ENCODE results near the gene RAB3C.

Gene RAB3C

DNA sequence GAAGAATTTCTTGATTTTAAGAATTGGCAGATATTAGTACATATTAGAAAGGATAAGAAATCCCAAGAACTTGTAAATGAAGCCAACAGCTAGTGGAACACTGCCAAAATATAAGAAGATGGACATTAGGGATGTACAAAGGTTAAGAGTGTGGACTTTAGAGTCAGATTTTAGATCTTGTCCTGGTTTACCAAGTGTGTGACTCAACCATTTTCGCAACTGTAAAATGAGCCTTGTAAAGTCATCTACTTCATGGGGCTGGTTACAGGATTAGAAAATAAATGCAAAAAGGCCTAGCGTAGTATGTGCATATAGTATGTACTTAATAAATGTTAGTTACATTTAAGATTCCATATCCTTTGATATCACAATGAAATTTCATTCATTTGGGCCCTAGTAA lies 260.0 kb downstream of the RAB3C start:
- no peak for DNase-seq

DNA sequence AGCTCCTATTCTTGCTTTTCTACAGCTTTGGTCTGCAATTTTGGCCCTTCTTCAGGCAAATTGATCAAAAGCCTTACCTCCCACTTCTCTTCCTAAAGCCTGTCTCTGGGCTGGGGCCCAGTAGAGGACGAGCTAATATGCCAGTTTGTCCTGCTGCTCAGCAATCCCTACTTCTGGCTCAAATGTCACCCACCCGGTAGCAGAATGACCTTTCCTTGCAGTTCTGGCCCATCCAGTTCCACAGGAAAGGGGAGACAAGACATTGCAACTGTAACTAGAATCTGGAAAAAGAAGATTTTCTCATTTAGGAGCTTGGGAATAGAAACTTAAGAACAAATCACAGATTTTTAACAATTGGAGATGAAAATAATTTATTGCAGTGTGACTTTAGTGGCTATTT lies 261.5 kb downstream of the RAB3C start:
- no peak for DNase-seq

DNA sequence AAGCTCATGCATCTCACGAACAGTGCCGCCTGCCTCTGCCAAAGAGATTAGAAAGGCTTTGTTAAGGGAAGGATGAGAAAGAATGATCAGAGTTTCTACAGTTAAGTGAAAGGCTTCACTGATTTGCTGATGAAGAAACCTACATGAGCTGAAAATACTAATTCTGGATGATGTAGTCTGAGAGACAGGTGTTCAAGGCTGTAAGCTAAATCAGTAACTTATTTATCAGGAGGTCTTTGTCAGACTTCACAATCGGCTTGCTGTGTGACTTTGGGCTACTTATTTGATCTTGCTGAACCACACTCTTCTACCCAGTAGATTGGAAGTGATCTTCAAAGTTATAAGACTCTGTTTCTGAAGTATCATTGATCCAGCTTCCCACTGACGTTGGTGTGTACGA lies 264.2 kb downstream of the RAB3C start:
- no peak for DNase-seq

DNA sequence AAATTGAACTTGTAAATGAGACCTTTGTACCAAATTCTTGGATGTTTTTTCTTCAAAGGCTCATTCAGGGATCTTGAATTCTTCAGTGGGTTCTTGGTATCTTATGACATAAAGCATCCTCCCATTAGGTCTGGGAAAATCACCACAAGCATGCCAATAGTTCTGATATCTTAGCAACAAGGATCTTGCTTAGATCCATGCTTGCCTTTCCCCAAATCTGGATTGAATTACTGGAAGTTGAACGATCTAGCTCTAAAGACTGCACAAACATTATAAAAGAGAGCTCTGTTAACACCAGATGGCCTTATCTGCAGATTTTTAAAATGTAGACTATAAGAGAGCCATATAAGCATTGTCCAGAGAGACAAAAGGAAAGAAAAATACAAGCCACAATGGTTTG lies 266.3 kb downstream of the RAB3C start:
- DNase-seq: no peak

DNA sequence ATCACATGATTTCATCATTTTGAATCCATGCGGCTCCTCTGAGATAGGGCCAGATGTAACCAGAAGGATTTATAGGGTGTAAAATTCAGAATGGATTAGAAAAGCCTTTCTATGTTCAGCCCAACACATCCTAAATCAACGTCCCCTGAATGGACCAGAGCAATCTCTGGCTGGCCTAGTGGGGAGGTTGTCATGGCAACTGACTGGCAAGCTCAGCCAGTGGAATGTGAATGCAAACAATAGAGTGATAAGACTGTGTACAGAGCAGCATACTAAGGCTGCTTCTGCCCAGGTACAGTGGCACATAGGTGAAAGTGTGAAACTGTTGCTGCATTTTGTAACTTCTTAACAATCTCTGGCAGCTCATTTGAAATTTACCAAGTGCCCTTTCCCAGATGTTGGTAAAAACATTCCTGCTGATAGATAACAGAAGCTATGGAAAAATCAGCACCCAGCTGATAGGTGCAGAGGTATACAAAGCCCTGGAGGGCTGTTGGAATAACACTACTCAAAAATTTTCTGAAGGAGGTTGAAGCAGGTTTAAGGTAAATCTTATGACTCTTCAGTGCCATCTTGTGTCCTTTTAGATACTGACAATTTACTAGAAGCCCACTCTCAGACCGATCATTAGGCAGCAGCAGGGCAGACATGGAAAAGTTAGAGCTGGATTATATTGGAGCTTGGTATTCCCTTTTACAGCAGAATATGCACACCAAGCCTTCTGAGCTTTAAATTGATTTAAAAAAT lies 267.2 kb downstream of the RAB3C start:
- DNase-seq: peak in 1 of 2 experiments; percentile 24

DNA sequence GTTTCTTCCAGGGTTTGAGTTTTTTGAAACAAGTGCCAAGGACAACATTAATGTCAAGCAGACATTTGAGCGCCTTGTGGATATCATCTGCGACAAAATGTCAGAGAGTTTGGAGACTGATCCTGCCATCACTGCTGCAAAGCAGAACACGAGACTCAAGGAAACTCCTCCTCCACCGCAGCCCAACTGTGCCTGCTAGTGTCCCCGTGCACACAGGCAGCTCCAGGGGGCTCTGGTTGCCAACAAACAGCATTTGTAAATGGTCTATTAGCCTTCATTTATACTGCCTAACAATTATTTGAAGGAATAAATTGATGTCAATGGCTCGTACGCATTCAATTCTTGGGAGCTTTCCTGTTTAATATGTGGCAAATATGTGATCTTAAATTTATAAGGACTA lies 268.3 kb downstream of the RAB3C start:
- no peak for DNase-seq

DNA sequence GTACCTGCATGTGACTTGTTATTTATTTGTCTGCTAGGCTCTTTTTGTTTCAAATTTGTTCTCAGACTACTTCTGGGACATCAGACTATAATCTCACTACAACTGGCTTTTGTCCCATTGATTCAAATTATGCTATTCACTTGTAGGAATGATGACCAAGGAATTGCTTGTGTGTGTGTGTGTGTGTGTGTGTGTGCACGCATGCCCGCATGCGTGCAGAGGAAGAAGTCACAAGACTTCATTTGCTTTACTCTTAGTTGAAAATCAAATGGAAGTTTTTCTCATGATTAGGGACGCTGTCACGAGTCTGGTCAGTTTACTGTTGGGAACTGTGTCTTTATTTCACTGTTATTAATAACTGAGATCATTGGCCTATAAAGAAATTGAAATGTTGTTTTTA lies 268.7 kb downstream of the RAB3C start:
- DNase-seq: no peak

DNA sequence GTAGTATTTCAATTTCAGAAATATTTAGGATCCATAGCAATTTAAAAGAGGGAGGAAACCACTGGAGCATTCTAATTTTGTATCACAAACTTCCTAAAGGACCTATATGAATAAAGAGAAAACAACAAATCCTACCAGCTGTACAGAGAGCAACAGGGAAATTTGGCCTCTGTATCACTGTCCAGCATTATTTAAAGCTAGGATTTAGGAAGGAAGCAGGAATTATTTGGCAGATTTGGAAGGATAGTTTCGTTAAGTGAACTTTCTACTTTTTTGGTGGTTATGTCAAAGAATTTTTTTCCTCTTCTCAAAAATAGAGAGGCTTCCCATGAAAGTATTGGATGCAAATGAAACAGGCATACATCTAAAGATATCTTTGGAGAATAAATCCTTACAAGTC lies 269.7 kb downstream of the RAB3C start:
- no peak for DNase-seq

DNA sequence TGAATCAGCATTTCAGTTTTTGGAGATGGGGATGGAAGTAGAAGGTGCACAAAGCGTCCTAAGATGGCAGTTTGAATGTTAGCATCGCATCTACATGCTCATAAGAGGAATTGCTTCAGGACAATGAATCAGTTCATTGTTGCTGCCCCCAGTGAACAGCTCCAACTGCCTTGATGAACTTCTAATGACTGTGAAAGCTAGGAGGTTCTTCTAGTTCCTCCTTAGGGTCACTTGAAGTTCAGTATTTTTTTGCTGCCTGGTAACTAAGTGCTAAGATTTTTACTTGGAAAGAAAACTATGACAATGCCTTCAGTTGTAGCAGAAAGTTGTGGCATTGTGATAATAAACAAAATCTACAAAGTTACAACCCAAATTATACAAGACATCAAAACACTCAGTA lies 271.6 kb downstream of the RAB3C start:
- no peak for DNase-seq

DNA sequence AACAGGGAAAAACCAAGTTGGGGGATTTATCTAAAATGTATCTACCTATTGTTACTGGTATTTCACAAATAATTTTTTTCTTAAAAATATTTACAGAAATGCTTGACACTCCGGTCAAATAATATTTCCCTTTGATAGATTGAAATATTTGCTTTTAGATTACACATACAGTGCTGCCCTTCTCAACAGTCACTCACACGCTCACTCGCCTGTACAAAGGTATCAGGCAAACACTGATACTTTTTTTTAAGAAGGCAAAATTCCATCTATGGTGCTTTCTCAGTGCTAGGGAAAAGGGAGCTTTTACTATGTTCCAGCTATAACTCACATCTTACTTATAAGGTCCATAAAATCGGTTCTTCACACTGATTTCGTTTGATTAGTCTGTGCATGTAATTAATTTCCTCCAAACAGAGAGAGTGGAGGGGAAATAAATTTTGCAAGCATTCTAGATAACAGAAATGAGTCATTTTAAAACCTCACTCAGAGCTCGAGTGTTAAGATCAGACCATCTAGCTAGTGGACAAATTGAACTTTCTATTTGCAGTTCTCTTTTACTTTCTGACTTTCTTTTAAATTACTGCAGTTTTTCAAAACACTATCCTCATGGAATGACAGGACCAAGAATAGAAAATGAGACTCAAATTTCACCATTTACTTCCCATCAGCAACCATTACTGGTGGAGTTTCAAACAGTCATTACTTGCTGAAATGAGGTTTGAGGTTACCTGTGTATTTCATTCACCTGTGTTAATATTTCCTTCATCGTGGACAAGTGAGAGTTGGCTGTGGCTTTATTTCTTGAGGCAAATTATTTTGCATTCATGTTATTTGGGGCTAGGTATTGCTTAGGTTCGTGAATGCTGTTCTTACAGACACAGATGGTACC lies 273.2 kb downstream of the RAB3C start:
- DNase-seq: no peak

DNA sequence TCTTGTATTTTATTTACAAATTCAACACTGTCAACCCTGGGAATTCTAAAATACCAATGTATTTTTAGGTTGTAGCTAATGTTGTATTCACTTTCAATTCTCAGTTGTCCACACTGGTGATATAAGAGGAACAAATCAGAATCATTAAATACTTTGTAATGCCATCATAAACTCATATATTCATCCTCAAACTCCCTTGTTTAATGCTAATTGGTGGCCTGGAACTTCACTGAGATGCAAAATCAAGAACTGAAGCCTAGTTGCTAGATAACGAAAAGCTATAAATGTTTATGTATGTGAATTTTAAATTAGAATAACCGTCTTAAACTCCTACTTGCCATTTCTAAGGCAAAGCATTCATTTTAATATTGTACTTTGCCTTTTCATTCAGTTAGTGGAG lies 274.7 kb downstream of the RAB3C start:
- no peak for DNase-seq

DNA sequence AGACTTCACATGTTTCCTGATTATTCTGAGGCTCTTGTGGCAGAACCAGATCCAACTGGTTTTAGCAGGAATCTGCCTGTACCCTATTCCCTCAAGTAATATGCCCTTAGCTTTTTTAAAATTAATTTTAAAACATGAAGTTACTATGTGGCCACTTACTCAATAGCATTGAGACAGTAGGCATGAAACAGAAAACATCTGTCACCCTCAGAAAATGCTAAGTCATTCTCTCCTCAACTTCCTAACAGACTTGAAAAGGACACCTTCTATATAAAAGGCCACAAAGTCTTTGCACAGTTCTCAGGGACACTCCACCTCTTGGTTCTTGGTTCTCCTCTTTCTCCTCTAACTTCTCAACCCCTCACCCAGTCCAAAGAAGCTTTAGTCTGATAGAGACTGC lies 277.8 kb downstream of the RAB3C start:
- DNase-seq: no peak

DNA sequence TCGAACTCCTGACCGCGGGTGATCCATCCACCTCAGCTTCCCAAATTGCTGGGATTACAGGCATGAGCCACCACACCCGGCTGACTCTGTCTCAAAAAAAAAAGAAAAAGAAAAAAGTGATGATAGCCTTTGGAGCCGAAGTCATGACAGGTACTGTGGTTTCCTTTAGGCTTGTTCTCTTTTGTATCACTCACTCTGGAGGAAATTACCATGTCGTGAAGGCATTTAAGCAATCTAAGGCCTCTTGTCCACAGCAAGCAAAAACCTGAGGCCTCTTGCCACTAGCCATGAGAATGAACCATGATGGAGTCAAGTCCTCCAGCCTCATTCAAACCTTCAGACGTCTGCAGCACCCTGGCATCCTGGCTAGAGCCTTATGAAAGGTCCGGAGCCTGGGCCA lies 286.1 kb downstream of the RAB3C start:
- DNase-seq: no peak

DNA sequence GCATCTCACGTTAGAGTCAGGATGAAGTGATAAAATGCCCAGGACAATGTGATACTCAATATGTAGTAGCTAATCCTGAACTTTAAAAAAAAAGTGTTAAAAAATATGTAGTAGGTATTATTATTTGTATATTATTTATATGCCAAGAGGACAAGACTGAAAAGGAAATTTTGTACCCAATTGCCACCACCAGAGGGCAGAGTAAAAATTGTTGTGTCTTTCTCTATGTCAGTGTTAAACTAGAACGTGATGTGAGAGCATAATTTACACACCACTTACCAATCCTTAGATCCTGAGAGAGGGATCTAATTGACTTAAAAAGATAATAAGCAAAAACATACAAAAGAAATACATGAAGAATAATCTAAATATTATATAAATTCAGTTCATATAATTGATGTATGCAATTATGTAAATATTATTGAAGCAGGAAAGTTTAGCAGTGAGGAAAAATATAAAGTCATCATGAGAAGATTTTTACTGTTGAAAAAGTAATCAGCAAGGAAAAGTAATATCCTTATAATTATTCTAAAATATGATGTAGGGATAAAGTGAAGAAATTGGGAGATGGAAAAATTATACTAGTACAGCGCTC lies 288.9 kb downstream of the RAB3C start:
- DNase-seq: peak in 1 of 2 experiments; percentile 1

DNA sequence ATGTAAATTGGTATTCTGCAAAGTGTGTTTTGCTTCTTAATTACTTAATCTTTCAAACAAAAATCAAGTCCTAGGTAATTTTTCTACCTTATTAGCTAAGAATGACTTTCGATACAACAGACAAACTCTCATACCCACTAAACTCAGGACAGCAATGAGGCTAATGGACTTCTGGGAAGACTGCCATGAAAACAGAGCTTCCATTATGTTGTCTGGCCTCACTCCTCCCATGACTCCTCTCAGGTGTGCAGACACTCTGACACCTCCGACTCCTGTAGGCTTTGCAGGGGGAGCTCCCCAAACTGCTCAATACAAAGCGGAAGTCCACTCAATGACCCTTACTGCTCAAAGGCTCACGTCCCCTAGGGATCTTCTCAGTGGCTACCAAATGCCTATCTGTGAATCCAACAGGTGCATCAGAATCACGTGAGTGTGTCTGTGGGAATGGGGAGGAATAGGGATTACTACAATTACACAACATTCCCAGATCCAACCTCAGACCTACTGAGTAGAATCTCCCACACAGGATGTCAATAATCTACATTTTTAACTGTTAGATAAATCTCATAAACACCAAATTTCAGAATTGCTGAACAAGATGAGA lies 289.9 kb downstream of the RAB3C start:
- no peak for DNase-seq

DNA sequence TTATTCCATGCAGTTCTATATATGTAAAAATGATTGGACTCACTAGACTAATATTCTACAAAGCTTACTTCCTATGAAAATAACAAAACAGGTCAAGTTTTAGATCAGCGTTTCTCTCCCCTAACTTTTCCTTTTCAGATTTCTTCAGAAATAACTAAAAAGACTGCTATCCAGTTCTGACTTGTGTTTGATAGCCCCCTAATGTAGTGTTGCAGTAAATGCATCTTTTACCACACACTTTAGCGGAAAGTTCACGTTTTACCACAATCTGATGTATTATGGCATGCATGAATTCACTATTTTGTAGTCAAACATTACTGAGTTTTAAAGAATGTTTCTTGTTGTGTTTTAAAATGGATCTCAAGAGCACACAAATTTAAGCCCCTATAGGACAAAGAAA lies 292.7 kb downstream of the RAB3C start:
- no peak for DNase-seq

DNA sequence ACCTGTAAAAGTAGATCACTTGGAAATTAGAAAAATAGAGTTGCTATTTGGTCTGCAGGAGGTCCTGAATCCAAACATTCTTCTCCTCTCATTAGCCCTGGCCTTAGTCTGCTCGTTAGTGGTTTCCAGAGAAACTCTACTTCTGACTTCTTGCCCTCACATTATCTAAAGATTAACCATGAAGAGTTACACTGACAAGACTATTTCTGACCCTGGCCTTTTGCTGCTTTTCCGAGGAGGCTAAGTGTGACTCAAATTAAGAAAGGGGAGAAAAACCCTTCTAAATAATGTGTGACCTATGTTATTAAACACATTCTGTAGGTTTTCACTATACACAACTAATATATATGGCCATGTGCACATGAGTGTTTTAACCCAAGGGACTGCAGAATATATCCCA lies 302.4 kb downstream of the RAB3C start:
- DNase-seq: no peak

DNA sequence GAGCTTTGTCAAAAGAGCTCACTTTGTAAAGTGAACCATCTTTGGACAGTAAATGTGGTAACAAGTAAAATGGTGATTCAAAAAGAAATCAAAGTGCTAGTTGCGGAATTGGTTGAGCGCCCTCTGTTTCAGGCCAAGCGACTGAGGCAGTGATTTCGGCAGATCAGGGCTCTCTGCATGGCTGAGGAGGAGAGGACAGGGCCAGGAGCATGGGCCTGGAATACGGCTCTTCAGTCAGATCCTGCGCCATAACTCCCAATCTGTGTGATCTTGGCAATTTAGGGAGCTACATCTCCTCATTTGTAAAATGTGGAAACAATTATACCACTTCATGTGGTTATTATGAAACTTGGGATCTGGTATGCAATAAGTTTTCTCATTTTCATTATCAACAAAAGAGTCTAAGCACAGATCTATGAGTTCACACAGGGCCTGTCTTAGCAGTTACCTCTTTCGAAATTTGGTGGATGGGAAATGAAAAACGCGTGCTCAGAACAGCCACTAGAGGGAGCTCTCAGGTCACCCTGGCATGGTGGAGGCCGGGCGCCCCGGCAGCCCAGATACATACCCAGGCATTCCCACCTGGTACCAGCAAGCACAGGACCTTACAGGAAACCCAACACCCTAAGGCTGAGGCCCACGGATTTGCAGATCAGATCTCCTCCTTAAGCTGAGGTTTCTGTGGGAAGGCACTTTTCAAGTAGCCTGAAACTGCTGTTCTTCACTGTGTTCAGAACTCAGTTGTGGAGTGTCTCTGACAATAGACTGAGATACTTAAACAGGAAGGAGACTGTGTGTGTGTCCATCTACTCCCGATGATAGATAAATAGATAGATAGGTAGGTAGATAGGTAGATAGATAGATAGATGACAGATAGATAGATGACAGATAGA lies 303.7 kb downstream of the RAB3C start:
- peak in 1 of 2 experiments; percentile 33 for DNase-seq

DNA sequence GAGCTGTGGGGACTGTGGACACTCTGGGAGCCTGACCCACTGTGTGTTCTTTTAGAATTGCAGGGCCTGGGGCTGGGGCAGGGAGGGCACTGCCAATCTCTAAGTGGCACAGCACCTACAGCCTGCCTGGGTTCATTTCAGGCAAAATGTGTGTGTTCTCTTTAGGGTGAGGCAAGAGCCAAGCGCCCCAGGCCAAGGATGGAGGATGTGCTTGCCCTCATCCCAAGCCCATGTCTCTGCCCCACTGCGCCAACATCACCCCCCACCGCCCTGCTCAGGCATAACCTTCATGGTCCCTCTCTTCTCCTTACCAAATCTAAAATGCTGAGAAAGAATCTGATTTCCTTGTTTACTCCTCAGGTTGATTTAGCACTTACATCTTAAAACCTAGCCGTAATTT lies 304.4 kb downstream of the RAB3C start:
- no peak for DNase-seq

DNA sequence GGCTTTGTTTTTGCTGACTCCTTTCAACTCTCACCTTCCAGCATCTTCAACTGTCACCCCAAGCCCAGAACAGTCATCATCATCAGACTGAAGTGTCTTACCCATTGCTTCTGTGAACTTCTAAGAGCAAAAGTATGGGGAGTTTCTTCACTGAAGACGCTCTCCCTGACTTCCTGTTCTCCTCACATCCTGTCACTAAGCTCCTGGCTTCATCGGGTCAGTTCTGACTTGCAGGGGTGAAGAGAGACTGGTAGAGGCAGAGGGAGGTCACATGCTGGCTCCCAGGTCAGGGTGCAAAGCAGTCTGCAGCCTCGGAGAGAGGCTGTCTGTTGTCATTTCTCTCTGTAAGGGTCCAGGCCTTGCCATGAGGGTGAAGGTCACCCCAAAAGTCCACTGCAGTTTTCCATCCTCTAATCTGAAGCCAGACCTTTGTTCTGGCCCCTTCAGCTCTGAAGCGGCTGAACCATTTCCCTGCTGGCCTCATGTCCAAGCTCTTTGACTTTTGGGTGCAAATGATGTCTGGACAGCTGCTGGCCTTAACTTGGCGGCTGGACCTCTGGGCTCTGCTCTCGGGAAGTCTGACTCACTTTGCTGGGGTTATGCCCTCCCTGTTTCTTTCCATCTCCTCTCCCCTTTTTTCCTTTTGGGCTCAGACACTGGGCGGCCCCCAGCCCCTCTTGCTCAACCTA lies 305.0 kb downstream of the RAB3C start:
- DNase-seq: no peak

DNA sequence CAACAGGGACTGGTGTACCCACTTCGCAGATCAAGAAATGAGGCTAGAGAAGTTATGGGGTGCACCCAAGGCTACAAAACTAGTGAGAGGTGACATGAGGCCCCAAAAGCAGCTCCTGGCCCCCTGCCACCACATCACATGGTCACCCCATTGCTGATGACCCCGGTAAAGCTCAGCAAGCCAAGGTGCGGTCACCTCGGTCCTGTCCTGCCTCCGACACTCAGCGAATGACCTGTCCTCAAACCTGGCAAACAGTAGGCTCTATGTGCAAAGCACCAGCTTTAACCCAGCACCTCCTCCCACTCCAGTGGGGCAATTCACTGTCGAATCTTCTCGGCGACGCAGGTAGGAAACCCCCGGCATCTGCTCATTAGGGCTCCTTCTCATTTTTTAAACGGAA lies 307.4 kb downstream of the RAB3C start:
- DNase-seq: no peak

DNA sequence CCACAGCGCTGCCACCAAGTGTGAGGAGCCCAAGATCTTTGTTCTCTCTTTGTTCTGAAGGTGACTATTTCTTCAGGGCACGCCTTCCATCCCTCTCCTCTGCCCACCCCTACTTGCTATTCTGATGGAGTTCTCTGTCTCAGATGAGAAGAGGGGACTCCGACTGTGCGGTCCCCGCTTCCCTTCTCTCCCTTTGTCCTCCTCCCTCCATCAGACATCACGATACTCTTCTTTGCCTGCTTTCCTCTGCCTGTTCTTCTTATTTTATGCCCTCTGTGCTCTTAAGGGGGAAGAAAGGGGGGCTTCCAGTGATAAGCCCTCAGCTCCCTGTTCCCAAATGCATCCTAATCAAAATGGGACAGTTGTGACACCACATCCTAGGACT lies 307.8 kb downstream of the RAB3C start:
- DNase-seq: no peak

All from NCI-H526 (cell line).